A673 (cell line): Measurements from ENCODE around the gene HADHA.

ENCODE experiments used
- EZH2 ChIP-seq: fragments of 200-600 bp; sonication (generic); IDR thresholded peaks from 2 replicates; pipeline ENCODE4 v1.6.1; 2017; ENCODE audit warnings: borderline replicate concordance, low read depth, mild to moderate bottlenecking, mixed read lengths, antibody characterized with exemption, low read length; ENCODE audit not compliant: poor library complexity, severe bottlenecking
- TF ChIP-seq, protein P1 (sequence below): fragments of 300-800, 200-600 bp; sonication (generic); conservative IDR thresholded peaks from 2 replicates; pipeline ENCODE4 v1.5.1; 2017; ENCODE audit warnings: low read depth, mild to moderate bottlenecking, antibody characterized with exemption, low read length, moderate library complexity, mixed read lengths

DNA sequence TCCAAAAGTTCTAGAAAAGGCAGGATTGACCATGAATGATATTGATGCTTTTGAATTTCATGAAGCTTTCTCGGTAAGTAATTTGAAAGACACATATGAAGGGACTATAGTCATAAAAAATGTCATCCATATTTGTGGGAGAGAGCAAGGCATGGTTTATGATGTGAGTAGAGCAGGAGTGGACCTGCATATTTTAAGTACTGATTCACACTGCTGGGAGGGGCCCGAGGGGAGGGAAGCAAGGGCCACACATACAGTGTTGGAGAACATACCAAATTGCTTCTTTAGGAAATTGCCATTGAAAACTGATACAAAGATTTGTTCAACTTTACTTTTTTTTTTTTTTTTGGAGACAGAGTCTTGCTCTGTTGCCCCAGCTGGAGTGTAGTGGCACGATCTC is 39.7 kb upstream of the HADHA start:
- TF ChIP-seq, protein P1, sequence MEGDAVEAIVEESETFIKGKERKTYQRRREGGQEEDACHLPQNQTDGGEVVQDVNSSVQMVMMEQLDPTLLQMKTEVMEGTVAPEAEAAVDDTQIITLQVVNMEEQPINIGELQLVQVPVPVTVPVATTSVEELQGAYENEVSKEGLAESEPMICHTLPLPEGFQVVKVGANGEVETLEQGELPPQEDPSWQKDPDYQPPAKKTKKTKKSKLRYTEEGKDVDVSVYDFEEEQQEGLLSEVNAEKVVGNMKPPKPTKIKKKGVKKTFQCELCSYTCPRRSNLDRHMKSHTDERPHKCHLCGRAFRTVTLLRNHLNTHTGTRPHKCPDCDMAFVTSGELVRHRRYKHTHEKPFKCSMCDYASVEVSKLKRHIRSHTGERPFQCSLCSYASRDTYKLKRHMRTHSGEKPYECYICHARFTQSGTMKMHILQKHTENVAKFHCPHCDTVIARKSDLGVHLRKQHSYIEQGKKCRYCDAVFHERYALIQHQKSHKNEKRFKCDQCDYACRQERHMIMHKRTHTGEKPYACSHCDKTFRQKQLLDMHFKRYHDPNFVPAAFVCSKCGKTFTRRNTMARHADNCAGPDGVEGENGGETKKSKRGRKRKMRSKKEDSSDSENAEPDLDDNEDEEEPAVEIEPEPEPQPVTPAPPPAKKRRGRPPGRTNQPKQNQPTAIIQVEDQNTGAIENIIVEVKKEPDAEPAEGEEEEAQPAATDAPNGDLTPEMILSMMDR = no peak
- no peak for TF ChIP-seq EZH2
